Fibroblast of pulmonary artery (primary cell): ENCODE results near the gene ENPP6.
A peak's percentile ranks its signal among the peaks of the same experiment; 100 is the strongest.

Source experiments
- DNase-seq: peaks from one replicate; pipeline ENCODE4 v3.0.0-alpha.2; 2010; ENCODE audit warnings: low read depth
- H3K4me3 ChIP-seq: replicated peaks from 2 replicates; pipeline ENCODE4 v1.5.1; 2011; ENCODE audit warnings: low read depth, mild to moderate bottlenecking, control low read depth, low read length, moderate library complexity
- TF ChIP-seq, protein P1 (sequence below): IDR thresholded peaks from 2 replicates; pipeline ENCODE4 v1.5.1; 2011; ENCODE audit warnings: mild to moderate bottlenecking, control low read depth, low read length, inconsistent platforms; ENCODE audit errors: missing control alignments

Gene ENPP6

GRCh38 chr4:184217634-184218033 is at the start of gene ENPP6:
TSS of gene ENPP6 (minus strand) at chr4:184217873. CDS start at chr4:184217819, 54 bp downstream.
- DNase-seq: no peak
- H3K4me3 ChIP-seq: no peak within 1 kb of the TSS
- TF ChIP-seq, protein P1, sequence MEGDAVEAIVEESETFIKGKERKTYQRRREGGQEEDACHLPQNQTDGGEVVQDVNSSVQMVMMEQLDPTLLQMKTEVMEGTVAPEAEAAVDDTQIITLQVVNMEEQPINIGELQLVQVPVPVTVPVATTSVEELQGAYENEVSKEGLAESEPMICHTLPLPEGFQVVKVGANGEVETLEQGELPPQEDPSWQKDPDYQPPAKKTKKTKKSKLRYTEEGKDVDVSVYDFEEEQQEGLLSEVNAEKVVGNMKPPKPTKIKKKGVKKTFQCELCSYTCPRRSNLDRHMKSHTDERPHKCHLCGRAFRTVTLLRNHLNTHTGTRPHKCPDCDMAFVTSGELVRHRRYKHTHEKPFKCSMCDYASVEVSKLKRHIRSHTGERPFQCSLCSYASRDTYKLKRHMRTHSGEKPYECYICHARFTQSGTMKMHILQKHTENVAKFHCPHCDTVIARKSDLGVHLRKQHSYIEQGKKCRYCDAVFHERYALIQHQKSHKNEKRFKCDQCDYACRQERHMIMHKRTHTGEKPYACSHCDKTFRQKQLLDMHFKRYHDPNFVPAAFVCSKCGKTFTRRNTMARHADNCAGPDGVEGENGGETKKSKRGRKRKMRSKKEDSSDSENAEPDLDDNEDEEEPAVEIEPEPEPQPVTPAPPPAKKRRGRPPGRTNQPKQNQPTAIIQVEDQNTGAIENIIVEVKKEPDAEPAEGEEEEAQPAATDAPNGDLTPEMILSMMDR: no peak

GRCh38 chr4:184267206-184267608 is 49.5 kb upstream of the ENPP6 start:
- DNase-seq: no peak
- no peak overlapping the region for H3K4me3 ChIP-seq
- TF ChIP-seq, protein P1: no peak

DNA sequence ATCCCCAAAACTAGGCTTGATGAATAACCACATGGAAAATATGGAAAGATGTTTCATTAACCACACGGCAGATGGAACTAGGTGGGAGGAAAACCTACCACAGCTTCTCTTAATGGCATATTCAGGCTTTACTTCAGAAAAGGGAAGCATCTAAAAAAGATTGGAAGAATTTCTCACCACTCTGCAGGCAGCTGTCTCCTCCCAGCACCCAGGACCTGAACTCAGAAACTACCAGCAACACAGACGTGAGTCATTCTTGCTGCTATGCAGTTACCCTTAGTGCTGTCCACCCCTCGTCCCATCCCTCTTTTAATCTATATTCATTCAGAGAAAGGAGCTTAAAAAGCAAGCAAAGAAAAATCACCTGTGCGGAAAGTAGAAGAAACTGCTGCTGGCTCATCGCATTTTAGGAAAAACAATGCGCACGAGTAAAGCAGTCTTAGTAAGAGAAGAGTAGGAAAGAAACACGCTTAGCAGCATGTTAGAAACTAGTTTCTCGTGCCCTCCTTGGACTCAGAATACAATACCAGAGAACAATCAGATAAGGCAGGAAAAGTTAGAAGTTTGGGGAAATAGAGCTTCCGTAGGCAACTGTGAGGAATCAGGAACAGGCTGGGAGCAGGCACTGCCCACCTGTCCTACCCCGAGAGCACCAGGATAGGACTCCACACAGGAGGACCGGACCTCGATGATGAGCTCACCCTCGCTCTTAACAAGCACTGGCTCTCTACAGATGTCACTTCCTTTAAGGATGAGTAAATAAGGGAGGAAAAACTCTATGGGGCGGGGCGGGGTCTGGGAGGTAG is 48.1 kb upstream of the ENPP6 start:
- no peak overlapping the region for H3K4me3 ChIP-seq
- TF ChIP-seq, protein P1: no peak
- DNase-seq: peak; percentile 38

GRCh38 chr4:184263910-184264732 is 46.4 kb upstream of the ENPP6 start:
- no peak overlapping the region for H3K4me3 ChIP-seq
- TF ChIP-seq, protein P1: peak; percentile 72
- DNase-seq: peak; percentile 95

- DNase-seq: no peak
- no peak overlapping the region for H3K4me3 ChIP-seq
- TF ChIP-seq, protein P1: no peak
Measured at GRCh38 chr4:184263461-184263860, 45.8 kb upstream of the ENPP6 start.

DNA sequence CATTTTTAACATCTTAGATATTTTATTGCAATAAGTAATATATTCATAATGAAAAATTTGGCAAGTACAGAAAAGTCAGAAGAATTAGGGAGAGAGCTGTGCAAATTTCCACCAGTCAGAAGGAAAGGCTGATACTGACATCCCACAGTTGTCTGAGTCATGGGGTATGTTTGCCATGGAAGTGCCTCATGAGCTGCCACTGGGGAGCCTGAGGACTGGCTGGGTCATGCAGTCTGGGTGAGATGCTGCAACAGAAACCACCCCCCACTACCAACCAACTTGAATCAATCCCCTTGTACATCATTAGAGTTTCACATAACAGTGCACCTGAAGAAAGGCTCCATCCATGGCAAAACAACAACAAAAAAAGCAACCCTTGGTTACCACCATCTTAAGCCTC is 45.2 kb upstream of the ENPP6 start:
- H3K4me3 ChIP-seq: no peak overlapping the region
- TF ChIP-seq, protein P1: no peak
- DNase-seq: peak; percentile 33
